IPS DF 4.7 (cell line): Measurements from ENCODE around the gene SPTBN4.

Experiments
- DNase-seq: peaks from one replicate; pipeline ENCODE4 v3.0.0-alpha.2; 2013; ENCODE audit warnings: low spot score; ENCODE audit errors: extremely low read depth

Gene SPTBN4

GRCh38 chr19:40601134-40601974 lies 134.6 kb downstream of the SPTBN4 start, which contains the start of gene LTBP4:
Gene LTBP4 (plus strand): TSS chr19:40601369. CDS start chr19:40601388, 19 bp downstream.
- no peak for DNase-seq

DNA sequence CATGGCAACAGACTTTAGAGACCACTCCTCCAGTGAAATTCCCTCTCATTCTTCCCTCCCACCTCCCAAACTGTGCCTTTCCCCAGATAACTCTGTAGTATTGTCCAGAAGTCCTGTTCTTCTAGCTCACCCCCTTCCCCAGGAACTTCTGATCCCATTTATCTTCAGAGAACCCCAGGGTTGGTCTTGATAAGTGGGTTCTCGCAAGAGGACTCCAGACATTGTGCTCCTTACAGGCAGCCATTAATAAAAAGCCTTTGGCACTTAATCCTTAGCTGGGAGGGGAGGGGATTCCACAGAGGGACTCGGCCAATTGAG lies 136.2 kb downstream of the SPTBN4 start:
- DNase-seq: no peak

GRCh38 chr19:40603389-40604170 lies 136.8 kb downstream of the SPTBN4 start:
- no peak for DNase-seq

DNA sequence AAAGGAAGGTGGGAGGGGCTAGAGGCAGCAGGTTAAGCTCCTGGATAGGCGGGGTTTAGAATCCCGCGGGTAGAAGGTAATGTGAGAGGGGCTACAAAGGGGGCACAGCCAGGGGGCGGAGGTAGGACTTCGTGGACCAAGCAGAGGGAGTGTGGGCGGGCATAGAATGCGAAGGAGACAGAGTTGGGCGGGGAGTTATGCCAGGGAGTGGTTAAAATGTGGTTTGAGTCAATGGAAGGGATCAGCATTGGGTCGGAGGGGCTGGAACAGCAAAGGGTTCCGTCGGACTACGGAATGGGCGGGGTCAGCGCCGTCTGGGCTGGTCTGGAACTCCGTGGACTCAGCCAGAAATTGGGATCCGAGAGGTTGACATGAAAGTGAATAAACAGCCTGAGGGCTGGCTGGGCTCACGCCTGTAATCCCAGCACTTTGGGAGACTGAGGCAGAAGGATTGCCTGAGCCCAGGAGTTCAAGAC lies 137.4 kb downstream of the SPTBN4 start:
- peak; percentile 97 for DNase-seq

GRCh38 chr19:40604647-40605215 lies 137.9 kb downstream of the SPTBN4 start:
- DNase-seq: no peak

DNA sequence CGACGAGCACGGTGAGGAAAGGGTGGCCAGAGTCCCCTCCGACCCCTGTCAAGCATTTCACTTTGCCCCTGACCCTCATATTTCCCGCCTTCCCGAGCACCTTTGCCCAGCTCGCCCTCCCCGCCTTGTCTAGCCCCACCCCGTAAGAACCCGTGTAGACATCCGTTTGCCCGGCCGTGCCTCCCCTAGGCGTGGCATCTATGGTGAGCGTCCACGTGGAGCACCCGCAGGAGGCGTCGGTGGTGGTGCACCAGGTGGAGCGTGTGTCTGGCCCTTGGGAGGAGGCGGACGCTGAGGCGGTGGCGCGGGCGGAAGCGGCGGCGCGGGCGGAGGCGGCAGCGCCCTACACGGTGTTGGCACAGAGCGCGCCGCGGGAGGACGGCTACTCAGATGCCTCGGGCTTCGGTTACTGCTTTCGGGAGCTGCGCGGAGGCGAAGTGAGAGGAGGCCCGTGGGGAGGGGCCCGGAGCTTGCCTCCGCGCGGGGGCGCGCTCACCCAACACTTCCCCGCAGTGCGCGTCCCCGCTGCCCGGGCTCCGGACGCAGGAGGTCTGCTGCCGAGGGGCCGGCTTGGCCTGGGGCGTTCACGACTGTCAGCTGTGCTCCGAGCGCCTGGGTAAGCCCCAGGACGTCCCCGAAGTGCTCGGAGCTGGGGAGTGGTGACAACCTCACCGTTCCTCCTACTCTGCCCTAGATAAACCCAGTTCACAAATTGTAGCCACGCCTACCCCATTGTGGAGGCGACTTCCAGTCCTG lies 138.6 kb downstream of the SPTBN4 start:
- DNase-seq: no peak

GRCh38 chr19:40607311-40608239 lies 140.8 kb downstream of the SPTBN4 start:
- no peak for DNase-seq

- DNase-seq: no peak
Measured at GRCh38 chr19:40608240-40608621, 141.4 kb downstream of the SPTBN4 start.

GRCh38 chr19:40608957-40609356 lies 142.2 kb downstream of the SPTBN4 start:
- no peak for DNase-seq

- DNase-seq: peak; percentile 69
Measured at GRCh38 chr19:40609561-40610395, 143.0 kb downstream of the SPTBN4 start.

DNA sequence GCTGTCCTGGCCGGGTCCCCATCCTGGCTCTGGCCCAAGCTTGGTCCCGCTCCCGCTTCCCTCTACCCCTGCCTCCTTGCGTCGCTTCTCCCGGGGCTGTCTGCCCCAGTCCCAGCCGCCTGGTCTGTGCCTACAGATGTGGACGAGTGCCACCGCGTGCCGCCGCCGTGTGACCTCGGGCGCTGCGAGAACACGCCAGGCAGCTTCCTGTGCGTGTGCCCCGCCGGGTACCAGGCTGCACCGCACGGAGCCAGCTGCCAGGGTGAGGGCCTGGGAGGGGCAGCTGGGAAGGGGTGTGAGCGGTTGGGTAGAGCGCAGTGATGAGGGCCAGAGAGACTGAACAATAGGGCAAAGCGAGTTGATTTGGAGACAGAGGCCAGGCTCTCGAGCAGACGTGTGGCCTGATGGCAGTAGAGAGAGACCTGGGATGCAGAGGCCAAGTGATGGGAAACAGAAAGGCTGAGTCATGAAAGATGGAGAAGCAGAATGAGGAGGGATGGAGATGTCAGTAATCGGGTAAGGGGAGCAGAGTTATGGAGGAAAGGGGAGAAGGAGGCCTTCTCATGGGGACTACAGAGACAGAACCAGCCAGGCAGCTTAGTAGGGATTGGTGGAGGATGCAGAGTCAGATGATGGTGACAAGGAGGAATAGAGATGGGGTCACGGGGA lies 143.7 kb downstream of the SPTBN4 start:
- no peak for DNase-seq

DNA sequence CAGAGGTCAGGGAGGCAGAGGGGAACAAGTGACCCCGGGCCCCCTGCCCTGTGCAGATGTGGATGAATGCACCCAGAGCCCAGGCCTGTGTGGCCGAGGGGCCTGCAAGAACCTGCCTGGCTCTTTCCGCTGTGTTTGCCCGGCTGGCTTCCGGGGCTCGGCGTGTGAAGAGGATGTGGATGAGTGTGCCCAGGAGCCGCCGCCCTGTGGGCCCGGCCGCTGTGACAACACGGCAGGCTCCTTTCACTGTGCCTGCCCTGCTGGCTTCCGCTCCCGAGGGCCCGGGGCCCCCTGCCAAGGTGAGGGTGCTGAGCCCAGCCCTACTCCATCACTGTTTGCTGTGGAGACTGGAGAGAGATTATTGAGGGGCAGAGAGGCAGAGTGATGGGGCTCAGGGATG lies 144.3 kb downstream of the SPTBN4 start:
- no peak for DNase-seq

GRCh38 chr19:40611900-40612698 lies 145.3 kb downstream of the SPTBN4 start:
- DNase-seq: no peak

GRCh38 chr19:40612831-40613689 lies 146.3 kb downstream of the SPTBN4 start:
- DNase-seq: no peak

GRCh38 chr19:40613690-40614621 lies 147.2 kb downstream of the SPTBN4 start:
- peak; percentile 33 for DNase-seq
